PC-3 (cell line): ENCODE measurements around the gene ZMYM2. TPM values are rescaled to one million over a fixed set of nuclear protein-coding genes. Genes with fewer than 3 reads are reported as not detected.

Experiments used
- ATAC-seq: fragments of 200-7000 bp; cut with Tn5 transposase; 2 replicates; pipeline ENCODE4 v1.9.1; 2020; ENCODE audit warnings: mild to moderate bottlenecking, moderate library complexity
- BruUV-seq: library from RNA; stranded (reverse); fragments of 400-500 nt; replicated peaks from 2 replicates; lab custom pipeline; 2021; lab: Mats Ljungman, UMichigan
- CTCF ChIA-PET: fragments of 300-600 bp; sonication (Branson Sonifier 250); formaldehyde crosslinking; loops from one replicate; lab custom pipeline; 2022; ENCODE audit warnings: antibody characterized with exemption; lab: Charles Lee
- POLR2A ChIA-PET: fragments of 300-600 bp; sonication (Branson Sonifier 250); formaldehyde crosslinking; loops from one replicate; lab custom pipeline; 2022; ENCODE audit warnings: antibody characterized with exemption; ENCODE audit not compliant: unreplicated experiment; lab: Charles Lee
- DNase-seq: peaks from one replicate; pipeline ENCODE4 v3.0.0-alpha.2; 2015
- H2AFZ ChIP-seq: fragments of 300-600 bp; sonication (generic); 2 replicates; pipeline ENCODE4 v1.6.0; 2016; ENCODE audit warnings: antibody characterized with exemption, low read length
- H3F3A ChIP-seq: fragments of 300-600 bp; sonication (generic); one replicate; pipeline ENCODE4 v1.6.0; 2017; ENCODE audit warnings: antibody characterized with exemption, low read length, control low read depth, mild to moderate bottlenecking; ENCODE audit not compliant: unreplicated experiment
- H3K27ac ChIP-seq: fragments of 300-600 bp; sonication (generic); 2 replicates; pipeline ENCODE4 v1.5.1; 2016; ENCODE audit warnings: mild to moderate bottlenecking, low read length
- H3K27me3 ChIP-seq: fragments of 300-600 bp; sonication (generic); 2 replicates; pipeline ENCODE4 v1.6.1; 2016; ENCODE audit warnings: low read length, mixed read lengths
- H3K36me3 ChIP-seq: fragments of 300-600 bp; sonication (generic); 2 replicates; pipeline ENCODE4 v1.6.1; 2016; ENCODE audit warnings: low read depth, mixed run types, low read length, mixed read lengths
- H3K4me1 ChIP-seq: fragments of 300-600 bp; sonication (generic); 2 replicates; pipeline ENCODE4 v1.5.1; 2016; ENCODE audit warnings: low read length; ENCODE audit not compliant: insufficient read depth
- H3K4me2 ChIP-seq: fragments of 300-600 bp; sonication (generic); 2 replicates; pipeline ENCODE4 v1.6.0; 2016; ENCODE audit warnings: low read length
- H3K4me3 ChIP-seq: fragments of 300-600 bp; sonication (generic); 2 replicates; pipeline ENCODE4 v1.5.1; 2016; ENCODE audit warnings: mild to moderate bottlenecking, low read length, mixed read lengths
- H3K79me2 ChIP-seq: fragments of 300-600 bp; sonication (generic); 2 replicates; pipeline ENCODE4 v1.6.1; 2017; ENCODE audit warnings: low read length, mixed read lengths
- H3K9ac ChIP-seq: fragments of 300-600 bp; sonication (generic); 2 replicates; pipeline ENCODE4 v1.6.0; 2016; ENCODE audit warnings: mild to moderate bottlenecking, low read length
- H3K9me2 ChIP-seq: fragments of 300-600 bp; sonication (generic); replicated peaks from 2 replicates; pipeline ENCODE4 v1.6.1; 2016; ENCODE audit warnings: mixed run types, low read length, mixed read lengths
- H3K9me3 ChIP-seq: fragments of 300-600 bp; sonication (generic); 2 replicates; pipeline ENCODE4 v1.6.1; 2016; ENCODE audit warnings: low read length, mixed read lengths
- H4K20me1 ChIP-seq: fragments of 300-600 bp; sonication (generic); 2 replicates; pipeline ENCODE4 v1.6.1; 2016; ENCODE audit warnings: low read length, mixed read lengths
- EZH2 ChIP-seq: fragments of 300-600 bp; sonication (generic); IDR thresholded peaks from one replicate; pipeline ENCODE4 v1.6.1; 2017; ENCODE audit warnings: antibody characterized with exemption, mild to moderate bottlenecking, low read length; ENCODE audit not compliant: unreplicated experiment
- EZH2phosphoT487 ChIP-seq: fragments of 300-600 bp; sonication (generic); IDR thresholded peaks from 2 replicates; pipeline ENCODE4 v1.6.1; 2018; ENCODE audit warnings: mild to moderate bottlenecking, antibody characterized with exemption, low read length, borderline replicate concordance
- intact Hi-C: fragments of 100-400 bp; cut with micrococcal nuclease; formaldehyde crosslinking; loops from 2 replicates; pipeline ENCODE4 v1.9.0; 2023
- total RNA-seq: library from RNA; depleted of rRNA; stranded (reverse); fragments of >200 nt; gene quantifications from 2 replicates; pipeline ENCODE4 v1.2.3, GENCODE V29; 2014; rRNA removed
- TF ChIP-seq, protein P1 (sequence below): fragments of 300-600 bp; sonication (generic); conservative IDR thresholded peaks from 2 replicates; pipeline ENCODE4 v1.5.1; 2017; ENCODE audit warnings: antibody characterized with exemption, low read depth, mild to moderate bottlenecking, low read length

ZMYM2 gene
- total RNA-seq, 1 experiment from 2014 or later = 34.7 TPM

GRCh38 chr13:20140487-20140886, 182.0 kb downstream of the ZMYM2 start:
- Histone ChIP-seq H3K4me1 (no peaks in the 10 kb centered on the region), H3K9me2 (no peaks in the 10 kb centered on the region), H3K27me3 (no peaks in the 10 kb centered on the region), H3K36me3 (no peaks in the 10 kb centered on the region), H3K79me2 (no peaks in the 10 kb centered on the region), H3F3A (no peaks in the 10 kb centered on the region), H3K9me3 (no peaks in the 10 kb centered on the region), H3K4me2 (no peak overlapping the region), H3K27ac (no peak overlapping the region), H2AFZ (no peak overlapping the region), H3K4me3 (no peak overlapping the region), H4K20me1 (no peaks in the 10 kb centered on the region), H3K9ac (no peak overlapping the region)
- CTCF ChIA-PET = interaction anchor here (0.5 kb wide), 1 partner anchor 12 kb away, joined by 3 read pairs; no protein-coding TSS in a partner anchor
- POLR2A ChIA-PET = no interaction called here
- no peak for DNase-seq
- BruUV-seq = no TSS peak
- intact Hi-C loops = no loop called here
- ATAC-seq = no peak
- TF ChIP-seq, protein P1, sequence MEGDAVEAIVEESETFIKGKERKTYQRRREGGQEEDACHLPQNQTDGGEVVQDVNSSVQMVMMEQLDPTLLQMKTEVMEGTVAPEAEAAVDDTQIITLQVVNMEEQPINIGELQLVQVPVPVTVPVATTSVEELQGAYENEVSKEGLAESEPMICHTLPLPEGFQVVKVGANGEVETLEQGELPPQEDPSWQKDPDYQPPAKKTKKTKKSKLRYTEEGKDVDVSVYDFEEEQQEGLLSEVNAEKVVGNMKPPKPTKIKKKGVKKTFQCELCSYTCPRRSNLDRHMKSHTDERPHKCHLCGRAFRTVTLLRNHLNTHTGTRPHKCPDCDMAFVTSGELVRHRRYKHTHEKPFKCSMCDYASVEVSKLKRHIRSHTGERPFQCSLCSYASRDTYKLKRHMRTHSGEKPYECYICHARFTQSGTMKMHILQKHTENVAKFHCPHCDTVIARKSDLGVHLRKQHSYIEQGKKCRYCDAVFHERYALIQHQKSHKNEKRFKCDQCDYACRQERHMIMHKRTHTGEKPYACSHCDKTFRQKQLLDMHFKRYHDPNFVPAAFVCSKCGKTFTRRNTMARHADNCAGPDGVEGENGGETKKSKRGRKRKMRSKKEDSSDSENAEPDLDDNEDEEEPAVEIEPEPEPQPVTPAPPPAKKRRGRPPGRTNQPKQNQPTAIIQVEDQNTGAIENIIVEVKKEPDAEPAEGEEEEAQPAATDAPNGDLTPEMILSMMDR = no peak
- TF ChIP-seq EZH2 = no peak
- TF ChIP-seq EZH2phosphoT487 = no peak

Other genes starting within 250 kb of the ZMYM2 start
- 118 and 121 TPM in 2 replicates for gene PSPC1, start 175.8 kb upstream of the ZMYM2 start, total RNA-seq
- gene ZMYM5, start 95.1 kb upstream of the ZMYM2 start, total RNA-seq = 7.5 and 7.6 TPM in 2 replicates
- gene GJA3, start 202.3 kb downstream of the ZMYM2 start, total RNA-seq = 0.55 and 1.2 TPM in 2 replicates
- gene GJB2, start 234.2 kb downstream of the ZMYM2 start, total RNA-seq = 46.5 and 53.0 TPM in 2 replicates